Epidermal melanocyte (primary cell): ENCODE data around the gene SH3GL3.

ENCODE experiments used
- DNase-seq: peaks from one replicate; pipeline ENCODE4 v3.0.0; 2011; ENCODE audit warnings: low spot score; ENCODE audit not compliant: insufficient read length

The SH3GL3 gene

GRCh38 chr15:83610901-83611685 is 164.0 kb downstream of the SH3GL3 start:
- no peak for DNase-seq

GRCh38 chr15:83612226-83612625 is 165.1 kb downstream of the SH3GL3 start:
- DNase-seq: no peak

GRCh38 chr15:83612898-83613635 is 165.9 kb downstream of the SH3GL3 start:
- no peak for DNase-seq

- no peak for DNase-seq
Measured at GRCh38 chr15:83613714-83614113, 166.6 kb downstream of the SH3GL3 start.

- no peak for DNase-seq
Measured at GRCh38 chr15:83616840-83617239, 169.7 kb downstream of the SH3GL3 start.

- no peak for DNase-seq
Measured at GRCh38 chr15:83626171-83626802, 179.1 kb downstream of the SH3GL3 start.

- no peak for DNase-seq
Measured at GRCh38 chr15:83631534-83631933, 184.4 kb downstream of the SH3GL3 start.

GRCh38 chr15:83643201-83643600 is 196.1 kb downstream of the SH3GL3 start:
- no peak for DNase-seq

GRCh38 chr15:83644439-83644838 is 197.3 kb downstream of the SH3GL3 start:
- DNase-seq: no peak

GRCh38 chr15:83650831-83651230 is 203.7 kb downstream of the SH3GL3 start:
- no peak for DNase-seq

- DNase-seq: no peak
Measured at GRCh38 chr15:83651541-83651940, 204.4 kb downstream of the SH3GL3 start.

GRCh38 chr15:83652626-83653204 is 205.6 kb downstream of the SH3GL3 start:
- no peak for DNase-seq

GRCh38 chr15:83653288-83653638 is 206.1 kb downstream of the SH3GL3 start:
- DNase-seq: no peak

- DNase-seq: peak; percentile 52
Measured at GRCh38 chr15:83653639-83654378, 206.7 kb downstream of the SH3GL3 start, which contains the start of gene ADAMTSL3. TSS of gene ADAMTSL3 (plus strand) at chr15:83654123. CDS start at chr15:83655762, 1,639 bp downstream.

- no peak for DNase-seq
Measured at GRCh38 chr15:83654379-83655236, 207.5 kb downstream of the SH3GL3 start.

- no peak for DNase-seq
Measured at GRCh38 chr15:83655237-83655616, 208.1 kb downstream of the SH3GL3 start.

GRCh38 chr15:83656192-83656591 is 209.1 kb downstream of the SH3GL3 start:
- no peak for DNase-seq

- no peak for DNase-seq
Measured at GRCh38 chr15:83656943-83657528, 209.9 kb downstream of the SH3GL3 start.

- no peak for DNase-seq
Measured at GRCh38 chr15:83657549-83657948, 210.4 kb downstream of the SH3GL3 start.
